Stimulated activated CD8-positive, alpha-beta memory T cell treated with anti-CD3 and anti-CD28 coated beads, Interleukin-15, amount 100 ng/mL, for 1 hour (primary cell): ENCODE measurements around the gene LRRC47.

Experiments
- DNase-seq: peaks from one replicate; pipeline ENCODE4 v3.0.0-alpha.2; 2020; ENCODE audit warnings: low read depth

Gene LRRC47

GRCh38 chr1:3786468-3787348 lies 9.6 kb downstream of the LRRC47 start:
- DNase-seq: no peak

- no peak for DNase-seq
Measured at GRCh38 chr1:3785456-3786157, 10.7 kb downstream of the LRRC47 start.

- DNase-seq: no peak
Measured at GRCh38 chr1:3785045-3785444, 11.3 kb downstream of the LRRC47 start.

- no peak for DNase-seq
Measured at GRCh38 chr1:3783651-3784474, 12.4 kb downstream of the LRRC47 start.

- no peak for DNase-seq
Measured at GRCh38 chr1:3780901-3781300, 15.4 kb downstream of the LRRC47 start.

GRCh38 chr1:3779912-3780416 lies 16.3 kb downstream of the LRRC47 start:
- no peak for DNase-seq

GRCh38 chr1:3779265-3779911 lies 16.9 kb downstream of the LRRC47 start:
- no peak for DNase-seq

- DNase-seq: no peak
Measured at GRCh38 chr1:3778590-3779264, 17.6 kb downstream of the LRRC47 start.

GRCh38 chr1:3777647-3778589 lies 18.4 kb downstream of the LRRC47 start:
- DNase-seq: no peak

GRCh38 chr1:3777078-3777547 lies 19.2 kb downstream of the LRRC47 start:
- no peak for DNase-seq

GRCh38 chr1:3776231-3776961 lies 19.9 kb downstream of the LRRC47 start:
- no peak for DNase-seq

- DNase-seq: no peak
Measured at GRCh38 chr1:3775490-3776230, 20.6 kb downstream of the LRRC47 start.

- DNase-seq: no peak
Measured at GRCh38 chr1:3774946-3775489, 21.3 kb downstream of the LRRC47 start.

GRCh38 chr1:3774276-3774945 lies 21.9 kb downstream of the LRRC47 start:
- no peak for DNase-seq

GRCh38 chr1:3773572-3774275 lies 22.6 kb downstream of the LRRC47 start:
- DNase-seq: no peak

- no peak for DNase-seq
Measured at GRCh38 chr1:3772715-3773571, 23.4 kb downstream of the LRRC47 start, which contains the start of gene SMIM1. Gene SMIM1 (plus strand): TSS chr1:3772749. CDS start chr1:3775374, 2,625 bp downstream.
